ENCODE results near the gene SCNN1G. TPM values are rescaled to one million over a fixed set of nuclear protein-coding genes. Genes with fewer than 3 reads are reported as not detected.

Gene SCNN1G
- total RNA-seq, 1 donor from 2014 or later, result 0.39 TPM

DNA sequence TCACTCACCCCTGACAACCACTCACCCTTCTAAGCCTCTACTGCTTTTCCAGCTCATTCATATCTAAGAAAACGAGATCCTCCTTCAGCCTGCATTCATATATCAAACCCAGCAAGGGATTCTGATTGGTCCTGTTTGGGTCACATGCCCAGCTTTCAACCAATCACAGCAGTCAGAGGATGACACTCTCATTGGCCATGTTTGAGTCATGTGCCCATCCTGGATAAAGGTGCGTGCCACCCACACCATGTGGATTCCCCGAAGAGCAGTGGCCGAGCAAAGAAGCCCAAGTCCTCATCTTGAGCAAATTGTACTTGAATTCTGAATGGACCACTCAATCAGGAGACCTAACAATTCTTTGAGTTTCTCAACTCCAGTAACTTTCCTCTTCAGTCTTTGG lies 45.0 kb downstream of the SCNN1G start:
- Mint-ChIP-seq H3K27ac (ENCODE audit: unreplicated experiment) (no peak overlapping the region), H3K27me3 (ENCODE audit: unreplicated experiment) (peaks cover 3% of the 10 kb centered on the region), H3K4me3 (ENCODE audit: unreplicated experiment) (no peak overlapping the region), H3K4me1 (ENCODE audit: low read depth, unreplicated experiment) (no peaks in the 10 kb centered on the region), H3K9me3 (ENCODE audit: unreplicated experiment) (peaks cover 2% of the 10 kb centered on the region), H3K36me3 (ENCODE audit: unreplicated experiment) (no peaks in the 10 kb centered on the region)
- DNase-seq, result no peak
- TF ChIP-seq, protein P1, sequence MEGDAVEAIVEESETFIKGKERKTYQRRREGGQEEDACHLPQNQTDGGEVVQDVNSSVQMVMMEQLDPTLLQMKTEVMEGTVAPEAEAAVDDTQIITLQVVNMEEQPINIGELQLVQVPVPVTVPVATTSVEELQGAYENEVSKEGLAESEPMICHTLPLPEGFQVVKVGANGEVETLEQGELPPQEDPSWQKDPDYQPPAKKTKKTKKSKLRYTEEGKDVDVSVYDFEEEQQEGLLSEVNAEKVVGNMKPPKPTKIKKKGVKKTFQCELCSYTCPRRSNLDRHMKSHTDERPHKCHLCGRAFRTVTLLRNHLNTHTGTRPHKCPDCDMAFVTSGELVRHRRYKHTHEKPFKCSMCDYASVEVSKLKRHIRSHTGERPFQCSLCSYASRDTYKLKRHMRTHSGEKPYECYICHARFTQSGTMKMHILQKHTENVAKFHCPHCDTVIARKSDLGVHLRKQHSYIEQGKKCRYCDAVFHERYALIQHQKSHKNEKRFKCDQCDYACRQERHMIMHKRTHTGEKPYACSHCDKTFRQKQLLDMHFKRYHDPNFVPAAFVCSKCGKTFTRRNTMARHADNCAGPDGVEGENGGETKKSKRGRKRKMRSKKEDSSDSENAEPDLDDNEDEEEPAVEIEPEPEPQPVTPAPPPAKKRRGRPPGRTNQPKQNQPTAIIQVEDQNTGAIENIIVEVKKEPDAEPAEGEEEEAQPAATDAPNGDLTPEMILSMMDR (IDR thresholded peaks at IDR 0.05; ENCODE audit: partially characterized antibody, unreplicated experiment), result no peak

GRCh38 chr16:23229714-23230113 lies 47.2 kb downstream of the SCNN1G start:
- no peak for DNase-seq
- H3K27me3 Mint-ChIP-seq (ENCODE audit: unreplicated experiment), result peaks cover 3% of the 10 kb centered on the region
- no peaks in the 10 kb centered on the region for H3K4me1 Mint-ChIP-seq (ENCODE audit: low read depth, unreplicated experiment)
- no peak overlapping the region for H3K4me3 Mint-ChIP-seq (ENCODE audit: unreplicated experiment)
- H3K27ac Mint-ChIP-seq (ENCODE audit: unreplicated experiment), result no peak overlapping the region
- TF ChIP-seq, protein P1 (IDR thresholded peaks at IDR 0.05; ENCODE audit: partially characterized antibody, unreplicated experiment), result no peak
- peaks cover 2% of the 10 kb centered on the region for H3K9me3 Mint-ChIP-seq (ENCODE audit: unreplicated experiment)
- no peaks in the 10 kb centered on the region for H3K36me3 Mint-ChIP-seq (ENCODE audit: unreplicated experiment)

DNA sequence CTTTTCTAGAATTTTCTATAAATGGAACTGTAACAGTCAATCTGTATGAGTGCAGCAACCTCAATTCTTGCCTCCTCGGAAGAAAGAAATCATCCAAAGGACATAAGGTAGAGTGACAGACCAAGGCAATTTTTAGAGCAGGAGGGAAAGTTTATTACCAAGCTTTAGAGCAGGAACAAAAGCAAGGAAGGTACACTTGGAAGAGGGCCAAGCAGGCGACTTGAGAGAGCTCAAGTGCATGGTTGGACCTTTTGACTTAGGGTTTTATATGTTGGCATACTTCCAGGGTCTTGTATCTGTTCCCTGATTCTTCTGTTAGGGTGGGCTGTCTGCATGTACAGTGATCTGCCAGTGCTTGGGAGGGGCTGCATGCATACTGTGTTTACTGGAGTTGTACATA lies 50.3 kb downstream of the SCNN1G start:
- DNase-seq, result no peak
- H3K27me3 Mint-ChIP-seq (ENCODE audit: unreplicated experiment), result peaks cover 2% of the 10 kb centered on the region
- peaks cover 4% of the 10 kb centered on the region for H3K9me3 Mint-ChIP-seq (ENCODE audit: unreplicated experiment)
- H3K4me3 Mint-ChIP-seq (ENCODE audit: unreplicated experiment), result no peak overlapping the region
- H3K4me1 Mint-ChIP-seq (ENCODE audit: low read depth, unreplicated experiment), result no peaks in the 10 kb centered on the region
- TF ChIP-seq, protein P1 (IDR thresholded peaks at IDR 0.05; ENCODE audit: partially characterized antibody, unreplicated experiment), result no peak
- no peaks in the 10 kb centered on the region for H3K36me3 Mint-ChIP-seq (ENCODE audit: unreplicated experiment)
- H3K27ac Mint-ChIP-seq (ENCODE audit: unreplicated experiment), result no peak overlapping the region

GRCh38 chr16:23235176-23235575 lies 52.6 kb downstream of the SCNN1G start:
- H3K4me3 Mint-ChIP-seq (ENCODE audit: unreplicated experiment), result no peak overlapping the region
- no peak for DNase-seq
- no peaks in the 10 kb centered on the region for H3K36me3 Mint-ChIP-seq (ENCODE audit: unreplicated experiment)
- TF ChIP-seq, protein P1 (IDR thresholded peaks at IDR 0.05; ENCODE audit: partially characterized antibody, unreplicated experiment), result no peak
- peaks cover 2% of the 10 kb centered on the region for H3K27me3 Mint-ChIP-seq (ENCODE audit: unreplicated experiment)
- H3K9me3 Mint-ChIP-seq (ENCODE audit: unreplicated experiment), result peaks cover 2% of the 10 kb centered on the region
- H3K4me1 Mint-ChIP-seq (ENCODE audit: low read depth, unreplicated experiment), result no peaks in the 10 kb centered on the region
- no peak overlapping the region for H3K27ac Mint-ChIP-seq (ENCODE audit: unreplicated experiment)

DNA sequence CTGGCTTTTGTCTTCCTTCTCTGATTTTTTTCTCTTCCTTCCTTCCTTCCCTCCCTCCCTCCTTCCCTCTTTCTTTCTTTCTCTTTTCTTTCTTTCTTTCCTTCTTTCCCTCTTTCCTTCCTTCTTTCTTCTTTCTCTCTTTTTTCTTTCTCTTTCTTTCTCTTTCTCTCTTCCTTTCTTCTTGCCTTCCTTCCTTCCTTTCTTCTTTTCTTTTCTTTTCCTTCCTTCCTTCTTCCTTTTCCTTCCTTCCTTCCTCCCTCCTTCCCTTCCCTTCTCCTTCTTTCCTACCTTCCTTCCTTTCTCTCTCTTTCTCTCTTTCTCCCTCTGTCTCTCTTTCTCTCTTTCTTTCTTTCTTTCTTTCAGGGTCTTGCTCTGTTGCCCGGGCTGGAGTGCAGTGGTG lies 54.4 kb downstream of the SCNN1G start:
- no peak overlapping the region for H3K27ac Mint-ChIP-seq (ENCODE audit: unreplicated experiment)
- H3K9me3 Mint-ChIP-seq (ENCODE audit: unreplicated experiment), result peaks cover 2% of the 10 kb centered on the region
- H3K36me3 Mint-ChIP-seq (ENCODE audit: unreplicated experiment), result peaks cover 1% of the 10 kb centered on the region
- no peak for DNase-seq
- no peaks in the 10 kb centered on the region for H3K4me1 Mint-ChIP-seq (ENCODE audit: low read depth, unreplicated experiment)
- H3K4me3 Mint-ChIP-seq (ENCODE audit: unreplicated experiment), result no peak overlapping the region
- peaks cover 2% of the 10 kb centered on the region for H3K27me3 Mint-ChIP-seq (ENCODE audit: unreplicated experiment)
- TF ChIP-seq, protein P1 (IDR thresholded peaks at IDR 0.05; ENCODE audit: partially characterized antibody, unreplicated experiment), result no peak
